GM21619 (cell line): ENCODE data around the gene THOC1.

Source experiments
- ATAC-seq: cut with Tn5 transposase; IDR thresholded peaks from one replicate; pipeline ENCODE4 v1.9.1; 2021; ENCODE audit not compliant: unreplicated experiment

THOC1 gene

GRCh38 chr18:275486-275885 is 7.6 kb upstream of the THOC1 start:
- peak; percentile 42 for ATAC-seq

GRCh38 chr18:274313-274712 is 6.5 kb upstream of the THOC1 start:
- no peak for ATAC-seq

- ATAC-seq, result no peak
Measured at GRCh38 chr18:273525-273924, 5.7 kb upstream of the THOC1 start.

GRCh38 chr18:272650-273049 is 4.8 kb upstream of the THOC1 start:
- no peak for ATAC-seq

DNA sequence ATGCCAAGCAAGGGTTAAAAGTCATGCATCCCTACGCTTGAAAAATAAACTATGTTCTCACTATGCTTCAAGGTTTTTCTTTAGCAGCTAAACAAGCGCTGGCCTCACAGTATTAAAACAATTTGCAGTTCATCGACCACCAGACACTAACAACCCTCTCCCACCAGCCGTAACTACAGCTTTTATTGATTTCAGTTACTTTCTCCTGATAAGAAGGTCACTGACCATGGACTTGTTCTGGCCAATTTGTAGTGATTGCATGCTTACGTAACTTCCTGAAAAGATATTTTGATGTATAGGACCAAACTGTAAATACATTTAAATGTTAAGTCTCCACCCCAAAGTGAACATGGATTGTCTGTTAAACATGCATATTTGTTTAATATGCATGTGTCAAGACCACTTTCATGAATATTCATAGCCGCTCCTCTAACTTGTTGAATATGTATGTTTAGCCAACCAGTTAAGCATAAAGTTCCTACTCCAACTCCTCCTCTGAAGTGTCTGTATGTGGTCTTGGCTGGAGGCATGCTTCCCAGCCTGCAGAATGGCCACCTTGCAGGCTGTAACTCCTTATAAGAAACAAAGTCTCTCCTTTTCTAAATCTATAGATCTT is 1.7 kb upstream of the THOC1 start:
- ATAC-seq, result no peak

DNA sequence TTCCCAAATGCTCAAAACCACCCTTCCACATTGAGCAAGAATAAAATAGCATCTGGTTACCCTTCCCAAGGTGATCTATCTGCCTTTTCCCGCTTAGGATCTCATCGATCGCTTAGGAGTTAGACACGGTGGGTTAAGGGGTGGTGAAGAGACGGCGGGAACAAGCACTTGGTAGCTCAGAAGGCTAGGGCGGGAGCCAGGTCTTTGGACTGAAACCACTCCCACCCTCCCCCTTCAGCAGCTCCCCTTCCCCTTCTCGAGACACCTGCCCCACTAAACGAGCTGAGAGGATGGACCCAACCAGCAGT is 513 bp downstream of the THOC1 start:
- no peak for ATAC-seq

GRCh38 chr18:261398-262073 is 6.3 kb downstream of the THOC1 start:
- no peak for ATAC-seq

GRCh38 chr18:260547-260946 is 7.3 kb downstream of the THOC1 start:
- ATAC-seq, result no peak

GRCh38 chr18:255171-255570 is 12.7 kb downstream of the THOC1 start:
- no peak for ATAC-seq

- no peak for ATAC-seq
Measured at GRCh38 chr18:253121-253520, 14.7 kb downstream of the THOC1 start.

- ATAC-seq, result no peak
Measured at GRCh38 chr18:251572-251971, 16.3 kb downstream of the THOC1 start.

- ATAC-seq, result no peak
Measured at GRCh38 chr18:250685-251084, 17.2 kb downstream of the THOC1 start.

GRCh38 chr18:248053-248452 is 19.8 kb downstream of the THOC1 start:
- ATAC-seq, result no peak

- no peak for ATAC-seq
Measured at GRCh38 chr18:245282-245847, 22.5 kb downstream of the THOC1 start.

DNA sequence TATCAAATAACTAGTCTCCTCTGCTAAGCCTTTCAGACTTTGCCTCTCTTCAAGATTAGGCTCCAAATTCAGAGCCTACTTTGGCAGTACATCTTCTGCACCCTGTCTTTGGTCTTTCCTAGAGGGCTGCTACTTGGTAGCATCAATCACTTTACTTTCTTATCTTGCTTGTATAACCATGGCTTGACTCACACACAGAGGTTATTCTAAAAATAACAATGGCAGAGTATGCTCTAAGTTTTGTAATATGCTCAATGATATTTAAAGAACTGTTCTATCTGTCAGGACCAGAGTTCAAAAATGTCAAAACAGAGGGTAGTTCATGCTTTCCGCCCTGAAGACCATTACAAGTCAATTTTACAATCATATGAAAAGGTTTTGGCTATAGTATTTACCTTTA is 27.7 kb downstream of the THOC1 start:
- no peak for ATAC-seq

- no peak for ATAC-seq
Measured at GRCh38 chr18:231563-231962, 36.3 kb downstream of the THOC1 start.

- no peak for ATAC-seq
Measured at GRCh38 chr18:228586-228985, 39.3 kb downstream of the THOC1 start.

GRCh38 chr18:227902-228301 is 39.9 kb downstream of the THOC1 start:
- ATAC-seq, result no peak

GRCh38 chr18:227374-227773 is 40.5 kb downstream of the THOC1 start:
- no peak for ATAC-seq

GRCh38 chr18:225745-226144 is 42.1 kb downstream of the THOC1 start:
- ATAC-seq, result no peak

DNA sequence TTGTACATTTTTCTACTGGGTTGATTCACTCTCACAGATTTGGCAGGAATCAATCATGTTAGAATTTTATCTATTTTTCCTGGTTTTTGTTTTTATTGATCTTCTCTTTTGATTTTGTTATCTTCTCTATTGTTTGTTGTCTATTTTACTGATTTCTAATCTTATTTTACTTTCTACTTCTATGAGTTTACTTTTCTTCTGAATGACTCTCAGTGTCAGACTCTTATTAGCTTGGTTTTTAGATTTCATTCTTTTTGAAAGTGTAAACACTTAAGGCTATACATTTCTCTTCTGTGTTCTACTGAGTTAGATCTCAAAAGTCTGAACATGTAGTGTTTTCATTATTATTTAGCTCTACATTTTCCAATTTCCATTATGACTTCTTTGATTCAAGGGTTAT is 47.1 kb downstream of the THOC1 start:
- no peak for ATAC-seq

DNA sequence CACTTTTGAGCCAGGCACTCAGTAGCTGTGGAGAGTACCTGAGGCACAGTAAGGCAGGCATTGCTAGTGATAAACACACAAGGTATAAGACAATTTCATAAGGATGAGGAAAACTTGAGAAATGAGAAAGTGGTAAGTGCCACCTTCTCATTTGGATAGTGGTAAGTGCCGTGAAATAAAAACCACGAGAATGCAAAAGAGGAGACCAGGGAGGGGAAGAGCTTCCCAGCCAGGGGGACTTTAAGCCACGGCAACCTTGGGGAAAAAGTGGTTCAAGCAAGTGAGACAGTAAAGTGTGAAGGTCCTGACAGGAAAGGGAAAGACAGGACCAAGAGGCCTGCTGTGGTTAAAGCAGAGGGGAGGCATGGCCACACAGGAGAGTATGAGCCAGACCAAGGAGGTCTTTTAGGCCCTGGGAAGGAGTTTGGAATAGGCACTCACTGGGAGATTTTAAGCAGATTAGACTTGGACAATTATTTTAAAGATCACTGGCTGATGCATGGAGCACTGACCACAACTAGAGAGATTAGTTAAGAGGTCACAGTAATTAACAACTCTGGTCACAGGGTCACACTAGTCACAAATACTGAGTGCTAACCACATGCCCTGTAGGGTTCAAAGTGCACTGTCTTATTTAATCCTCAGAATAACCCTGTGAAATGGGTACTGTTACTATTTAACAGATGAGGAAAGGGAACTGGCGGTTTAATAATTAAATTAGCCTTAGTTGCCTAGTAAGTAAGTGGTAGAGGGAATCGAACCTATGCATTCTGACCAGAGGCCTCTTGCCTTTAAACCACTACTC is 50.1 kb downstream of the THOC1 start:
- no peak for ATAC-seq
